Hematopoietic multipotent progenitor cell treated with erythropoietin and hydrocortisone succinate and interleukin-3 and kit ligand, for 6 days (in vitro differentiated cells): ENCODE results near the gene NRXN3.
A peak's percentile ranks its signal among the peaks of the same experiment; 100 is the strongest.

ENCODE experiments used
- DNase-seq: peaks from one replicate; pipeline ENCODE4 v3.0.0-alpha.2; 2015

Gene NRXN3

DNA sequence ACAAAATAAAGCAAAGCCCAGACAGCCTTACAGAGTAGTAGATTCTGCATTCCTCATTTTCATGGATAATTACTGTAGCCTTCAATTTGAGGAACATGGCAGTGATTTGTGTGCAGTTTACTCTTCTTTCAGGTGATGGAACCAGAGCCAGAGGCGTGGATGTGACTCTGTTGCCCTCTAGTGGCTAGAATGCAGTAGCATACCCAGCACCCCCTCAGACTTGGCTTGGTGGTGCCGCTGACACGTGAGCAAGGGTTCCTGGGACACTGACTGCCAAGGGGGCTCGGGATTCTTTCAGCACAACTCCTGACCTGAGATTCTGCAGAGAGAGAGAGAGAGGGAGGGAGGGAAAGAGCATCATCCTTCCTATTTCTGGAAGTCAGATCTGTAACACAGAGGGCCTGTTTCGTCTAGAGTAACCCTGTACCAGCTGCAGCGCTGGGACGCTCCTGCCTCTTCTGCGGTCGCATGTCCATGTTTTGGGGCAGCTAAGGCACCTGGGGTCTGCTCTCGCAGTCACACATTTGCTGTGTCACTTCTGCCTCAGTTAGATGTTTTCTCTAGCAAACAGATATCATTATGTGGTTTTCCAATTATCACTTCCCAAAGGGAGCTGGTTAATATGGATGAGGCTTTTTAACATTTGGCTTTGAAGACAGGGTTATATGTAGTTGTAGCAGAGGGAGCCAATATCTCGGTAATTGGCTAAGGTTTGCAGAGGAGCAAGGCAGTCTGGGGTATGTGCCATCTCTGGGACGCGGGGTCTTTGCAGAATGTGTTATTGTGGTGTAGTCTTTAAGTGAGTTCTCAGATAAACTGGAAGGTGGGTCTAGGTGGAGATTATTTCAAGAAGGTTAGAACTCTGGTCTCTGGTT lies 428.1 kb downstream of the NRXN3 start:
- DNase-seq: peak; percentile 80

- DNase-seq: no peak
These were observed 435.0 kb downstream of the NRXN3 start for GRCh38 chr14:78605025-78605762.

DNA sequence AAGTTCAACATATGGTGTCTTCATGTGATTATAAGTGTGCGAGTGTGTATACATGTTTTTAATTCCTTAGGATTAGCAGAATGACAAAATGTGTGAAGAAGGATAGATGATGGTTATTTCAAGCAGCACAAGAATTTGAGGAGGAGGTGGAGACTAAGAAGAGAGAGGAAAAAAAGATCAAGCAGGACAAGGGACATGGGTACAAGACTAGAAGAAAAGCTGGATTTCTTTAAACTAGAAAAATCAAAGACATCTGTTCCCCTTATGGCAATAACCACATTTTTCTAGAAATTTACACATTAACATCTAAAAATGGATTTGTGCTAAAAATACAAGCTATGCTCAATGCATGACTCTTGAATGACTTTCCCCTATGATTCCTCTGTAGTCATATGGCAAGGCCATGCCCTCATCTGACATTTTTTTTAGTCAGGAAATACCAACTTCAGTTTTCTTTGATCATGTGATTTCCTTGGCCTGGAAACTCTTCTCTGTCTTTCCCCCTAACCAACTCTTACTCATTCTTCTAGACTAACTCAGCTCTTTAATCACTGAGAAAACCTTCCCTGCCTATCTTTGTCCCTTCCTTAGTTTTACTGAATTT lies 435.8 kb downstream of the NRXN3 start:
- no peak for DNase-seq

DNA sequence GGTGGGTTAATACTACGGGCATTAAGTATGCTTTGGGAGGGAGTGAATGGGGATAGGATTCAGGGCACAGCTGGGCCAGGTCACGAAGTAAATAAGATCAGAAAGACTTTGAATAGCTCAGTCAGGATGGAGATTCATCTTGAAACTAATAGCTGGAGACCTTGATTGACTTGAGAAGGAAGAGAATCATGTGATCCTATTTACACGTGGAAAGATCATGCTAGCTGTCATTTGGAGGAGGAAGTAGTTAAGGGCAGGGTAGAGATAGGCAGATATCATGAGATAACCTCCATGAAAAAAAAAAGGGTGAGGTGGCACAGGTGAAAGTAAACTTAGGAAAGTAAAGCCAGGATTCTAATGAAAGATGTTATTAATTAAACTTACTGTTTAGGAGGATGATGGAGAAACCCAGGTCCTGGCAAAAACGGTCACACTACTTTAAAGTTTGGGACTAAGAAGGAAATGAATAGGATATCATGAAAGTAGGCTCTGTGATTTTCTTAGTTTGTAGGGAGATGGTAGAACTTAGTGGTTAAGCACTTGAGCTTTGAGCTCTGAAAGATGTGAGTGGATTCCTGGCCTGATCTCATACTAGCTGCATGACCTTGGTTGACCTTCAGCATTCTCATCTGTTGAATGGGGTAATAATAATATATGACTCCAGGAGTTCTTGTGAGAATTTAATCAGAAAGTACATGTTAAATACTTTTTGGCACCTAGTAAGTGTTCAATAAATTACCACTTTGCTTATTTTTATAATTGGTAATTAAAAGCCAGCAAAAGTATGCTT lies 439.0 kb downstream of the NRXN3 start:
- no peak for DNase-seq

DNA sequence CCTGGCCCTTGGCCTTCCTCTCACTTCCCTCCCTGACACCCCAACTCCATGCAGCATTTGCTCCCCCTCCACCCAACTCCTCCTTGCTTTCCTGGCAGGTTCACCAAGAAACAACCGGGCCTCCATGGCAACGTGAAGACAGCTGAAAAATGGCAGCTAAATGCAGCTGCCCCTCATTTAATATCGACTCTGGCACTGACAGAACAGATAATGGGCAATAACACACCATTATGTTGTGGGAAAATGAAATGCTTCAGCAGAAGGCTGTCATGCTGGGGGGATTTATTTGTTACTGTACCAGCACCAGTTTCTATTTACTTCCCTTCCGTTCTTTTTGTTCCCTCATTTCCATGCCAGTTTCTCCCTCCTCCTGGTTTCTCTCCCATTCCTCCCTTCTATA lies 440.8 kb downstream of the NRXN3 start:
- no peak for DNase-seq

GRCh38 chr14:78611796-78612571 lies 441.8 kb downstream of the NRXN3 start:
- DNase-seq: no peak

DNA sequence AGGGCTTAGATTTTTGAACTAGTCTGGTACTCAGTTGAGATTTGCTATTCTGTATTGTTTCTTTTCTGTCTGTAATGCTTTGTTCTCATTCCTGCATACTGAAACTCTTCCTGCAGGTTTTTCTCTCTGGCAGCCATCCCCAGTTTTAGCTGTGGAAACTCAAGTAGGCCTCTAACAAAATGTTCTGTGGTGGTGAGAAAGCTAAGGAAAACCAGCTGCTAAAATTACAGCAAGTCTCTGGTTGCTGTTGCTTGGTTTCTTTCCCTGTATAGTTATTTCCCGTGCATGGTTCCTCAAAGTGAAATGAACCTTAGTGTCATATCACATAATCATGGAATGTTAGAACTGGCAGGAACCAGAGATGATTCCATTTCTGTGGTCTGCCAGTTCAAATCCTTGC lies 442.5 kb downstream of the NRXN3 start:
- DNase-seq: no peak

DNA sequence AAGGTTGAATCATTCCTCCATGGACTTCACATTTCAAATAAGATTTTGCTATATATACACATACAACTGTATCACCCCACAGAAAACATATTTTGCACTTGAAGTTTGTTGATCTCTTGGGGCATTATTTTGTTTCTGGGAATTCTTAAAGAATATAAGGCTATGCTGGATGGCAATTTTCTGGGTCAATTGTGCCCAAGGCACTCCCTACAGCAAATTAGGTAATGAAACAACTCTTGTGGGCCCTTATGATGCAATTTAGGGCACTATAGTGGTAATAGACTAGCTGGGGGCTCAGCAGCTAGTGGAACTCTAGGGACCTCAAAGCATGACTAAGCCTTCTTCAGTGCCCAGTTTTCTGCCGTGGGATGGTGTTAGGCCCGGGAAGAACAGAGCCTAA lies 444.4 kb downstream of the NRXN3 start:
- no peak for DNase-seq

GRCh38 chr14:78617735-78618134 lies 447.6 kb downstream of the NRXN3 start:
- DNase-seq: no peak

DNA sequence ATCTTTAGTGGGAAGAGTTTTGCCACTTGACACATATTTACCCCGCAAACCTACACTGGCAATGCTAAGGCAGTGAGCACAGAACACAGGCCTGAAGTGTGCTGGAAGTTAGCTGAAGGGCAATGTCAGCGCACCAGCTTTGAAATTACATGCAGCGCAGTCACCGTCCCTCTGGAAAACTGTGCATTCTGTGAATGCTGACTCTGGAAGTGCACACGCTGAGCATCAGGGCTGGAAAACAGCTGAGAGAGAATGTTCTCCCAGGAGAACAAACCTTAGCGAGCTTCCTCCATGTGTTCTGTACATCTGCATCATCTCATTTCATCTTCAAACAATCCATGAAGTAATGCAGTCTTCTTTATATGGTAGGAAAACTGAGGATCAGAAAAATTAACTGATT lies 448.2 kb downstream of the NRXN3 start:
- no peak for DNase-seq

DNA sequence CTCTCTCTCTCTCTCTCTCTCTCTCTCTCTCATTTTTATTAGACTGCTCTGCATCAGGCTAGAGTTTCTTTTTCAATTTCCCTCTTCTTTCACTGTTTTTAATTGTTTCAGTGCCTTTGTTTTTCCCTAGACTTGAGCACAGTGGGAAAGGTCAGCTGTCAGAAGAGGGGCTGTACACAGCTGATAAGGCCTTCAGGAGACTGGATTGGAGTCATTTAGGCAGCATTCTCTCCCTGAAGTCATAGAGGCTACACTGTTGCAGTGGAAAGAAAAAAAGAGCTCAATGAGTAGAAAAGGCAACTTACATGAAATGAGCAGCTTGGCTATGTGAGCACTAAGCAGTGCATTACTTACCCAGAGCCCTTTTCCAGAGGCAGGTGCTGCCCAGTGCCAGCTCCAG lies 456.9 kb downstream of the NRXN3 start:
- DNase-seq: no peak

DNA sequence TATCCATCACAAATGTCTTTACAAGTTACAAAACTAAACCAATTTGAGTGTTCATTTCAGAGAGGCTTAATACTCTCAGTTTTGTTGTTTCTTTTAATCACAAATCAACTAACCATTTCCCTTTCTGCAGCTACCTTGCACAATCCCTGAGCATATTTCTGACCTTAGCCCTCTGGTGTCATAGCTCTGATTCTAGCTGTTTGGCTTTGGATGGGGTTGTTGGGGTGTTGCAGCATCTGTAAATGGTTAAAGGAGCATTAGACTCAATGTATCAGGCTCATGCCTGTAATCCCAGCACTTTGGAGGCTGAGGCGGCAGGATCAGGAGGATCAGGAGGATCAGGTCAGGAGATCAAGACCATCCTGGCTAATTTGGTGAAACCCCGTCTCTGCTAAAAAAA lies 461.4 kb downstream of the NRXN3 start:
- DNase-seq: no peak

DNA sequence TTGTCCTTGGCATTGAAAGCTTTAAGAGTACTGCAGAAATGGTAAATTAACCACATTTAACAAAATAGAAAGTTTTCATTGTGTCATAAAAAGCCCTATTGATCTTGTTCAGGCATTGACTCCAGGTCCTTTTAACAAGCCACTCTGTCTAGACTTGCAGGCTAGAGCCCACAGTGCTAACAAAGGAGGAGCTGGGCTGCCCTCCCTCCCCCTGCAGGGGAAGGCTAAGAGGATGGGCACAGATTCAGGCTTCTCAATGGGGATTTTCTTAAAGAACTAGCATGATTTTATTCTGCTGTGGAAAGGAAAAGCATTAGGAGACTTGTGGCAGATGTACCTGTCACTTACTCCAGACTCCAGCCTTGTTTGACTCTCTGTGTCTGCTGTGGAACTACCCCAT lies 463.6 kb downstream of the NRXN3 start:
- no peak for DNase-seq

- DNase-seq: no peak
These were observed 467.3 kb downstream of the NRXN3 start for GRCh38 chr14:78637489-78637888.

DNA sequence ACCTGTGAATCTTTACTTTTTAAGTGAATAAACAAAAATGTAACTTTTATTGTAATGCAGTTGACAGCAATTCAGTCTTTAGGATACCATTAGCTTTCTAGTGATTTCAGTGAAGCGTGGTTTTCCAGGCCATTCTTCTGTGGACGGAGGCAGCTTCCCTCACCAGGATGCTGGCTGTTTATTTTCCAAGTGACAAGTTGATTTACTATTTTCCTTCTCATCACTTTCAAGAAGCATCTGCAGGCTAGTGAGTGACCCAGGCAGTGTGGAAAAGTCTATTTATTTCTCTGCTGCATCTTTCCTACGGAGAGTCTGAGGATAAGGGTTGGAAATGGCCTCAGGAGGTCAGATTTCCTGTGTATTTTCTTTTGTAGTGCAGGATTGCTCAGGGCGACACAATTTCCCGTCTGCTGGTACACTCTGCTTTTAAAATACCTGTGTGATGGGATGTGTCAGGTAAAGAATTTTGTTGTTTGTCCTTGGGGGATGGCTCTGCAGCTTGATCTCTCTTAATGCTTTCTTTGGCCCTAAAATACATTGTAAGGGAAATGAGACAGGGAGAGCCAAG lies 467.8 kb downstream of the NRXN3 start:
- no peak for DNase-seq

DNA sequence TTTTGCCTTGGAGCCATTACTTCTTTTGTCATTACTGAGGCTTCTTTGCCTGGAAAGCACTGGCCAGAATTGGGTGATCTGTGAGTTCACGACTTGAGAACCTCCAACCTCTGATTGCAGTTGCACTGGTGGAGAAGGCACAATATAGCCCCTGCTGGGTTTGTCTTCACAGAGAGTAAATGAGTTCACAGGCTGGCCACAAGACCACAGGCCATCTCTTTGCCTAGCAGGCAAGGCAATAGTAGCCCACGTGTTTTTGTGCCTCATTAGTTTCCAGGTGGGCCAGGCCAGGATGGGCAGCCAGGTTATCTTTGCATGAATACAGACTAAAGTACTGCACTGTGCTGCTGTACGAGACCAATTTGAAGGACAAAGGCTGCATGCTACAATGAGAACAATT lies 468.8 kb downstream of the NRXN3 start:
- no peak for DNase-seq

DNA sequence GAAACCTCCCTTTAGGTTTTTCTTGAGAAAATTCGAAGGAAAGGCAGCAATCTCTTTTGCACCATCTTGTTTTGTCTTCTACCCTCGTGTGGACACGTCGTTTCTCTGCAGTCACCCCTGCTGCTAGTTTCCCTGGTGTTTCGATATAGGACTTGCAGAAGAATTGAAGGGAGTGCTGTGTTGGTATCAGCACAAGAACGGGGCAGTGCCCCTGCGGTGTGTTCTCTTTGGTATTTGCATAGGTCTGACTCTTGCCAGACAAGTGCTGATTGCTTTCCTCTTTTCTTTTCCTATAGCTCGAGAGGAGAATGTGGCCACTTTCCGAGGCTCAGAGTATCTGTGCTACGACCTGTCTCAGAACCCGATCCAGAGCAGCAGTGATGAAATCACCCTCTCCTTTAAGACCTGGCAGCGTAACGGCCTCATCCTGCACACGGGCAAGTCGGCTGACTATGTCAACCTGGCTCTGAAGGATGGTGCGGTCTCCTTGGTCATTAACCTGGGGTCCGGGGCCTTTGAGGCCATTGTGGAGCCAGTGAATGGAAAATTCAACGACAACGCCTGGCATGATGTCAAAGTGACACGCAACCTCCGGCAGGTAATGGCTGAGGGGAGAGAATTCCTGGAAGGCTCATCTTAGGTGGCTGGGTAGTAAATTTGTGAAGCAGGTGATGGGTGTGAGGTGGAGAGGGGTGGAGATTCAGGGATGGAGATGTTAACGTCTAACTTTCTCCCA lies 474.8 kb downstream of the NRXN3 start:
- no peak for DNase-seq

DNA sequence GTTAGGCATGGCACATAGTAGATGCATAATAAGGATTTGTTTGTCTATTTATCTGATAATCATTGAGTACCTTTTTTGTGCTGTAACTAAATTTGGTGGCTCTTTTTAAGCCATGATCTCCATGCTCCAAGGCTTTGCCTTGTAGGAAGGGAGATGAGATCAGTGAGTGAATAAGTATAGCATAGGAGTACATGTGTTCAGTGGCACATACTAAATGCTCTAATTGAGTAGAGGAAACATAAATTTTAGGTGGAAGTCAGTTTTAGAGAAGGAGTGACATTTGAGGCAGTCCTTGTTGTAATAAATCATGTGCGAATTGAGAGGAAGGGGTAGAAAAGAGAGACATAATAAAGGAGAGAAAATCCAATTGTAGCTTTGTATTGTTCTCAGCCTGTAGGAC lies 482.6 kb downstream of the NRXN3 start:
- no peak for DNase-seq

DNA sequence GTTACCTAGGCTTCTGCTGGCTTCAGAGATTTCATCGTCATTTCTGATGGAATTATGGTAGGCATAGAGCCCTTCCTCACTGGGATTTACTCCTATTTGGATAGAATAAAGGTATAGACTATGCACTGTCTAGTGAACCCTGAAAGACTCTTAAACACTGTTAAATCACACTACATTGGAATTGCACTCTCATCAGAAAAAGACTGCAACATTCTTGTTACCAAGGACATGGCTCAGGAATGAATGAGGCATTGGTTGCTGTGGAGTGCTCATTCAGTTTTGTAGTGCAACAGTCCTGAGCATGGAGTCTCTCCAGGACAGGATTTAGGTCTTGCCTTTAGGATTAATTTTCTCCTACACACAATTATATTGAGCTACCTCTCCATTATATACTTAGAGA lies 483.0 kb downstream of the NRXN3 start:
- DNase-seq: no peak

GRCh38 chr14:78657451-78657850 lies 487.3 kb downstream of the NRXN3 start:
- DNase-seq: no peak

GRCh38 chr14:78664841-78665240 lies 494.7 kb downstream of the NRXN3 start:
- no peak for DNase-seq
